Activated CD8-positive, alpha-beta memory T cell treated with anti-CD3 and anti-CD28 coated beads for 1 hour (primary cell): Measurements from ENCODE around the gene ZDHHC1.

ENCODE experiments used
- DNase-seq, 2 donors: peaks; one replicate each; pipeline ENCODE4 v3.0.0-alpha.2; 2020; ENCODE audit warnings: low read depth in 1 of 2; ENCODE audit errors: extremely low read depth in 1 of 2

ZDHHC1 gene

DNA sequence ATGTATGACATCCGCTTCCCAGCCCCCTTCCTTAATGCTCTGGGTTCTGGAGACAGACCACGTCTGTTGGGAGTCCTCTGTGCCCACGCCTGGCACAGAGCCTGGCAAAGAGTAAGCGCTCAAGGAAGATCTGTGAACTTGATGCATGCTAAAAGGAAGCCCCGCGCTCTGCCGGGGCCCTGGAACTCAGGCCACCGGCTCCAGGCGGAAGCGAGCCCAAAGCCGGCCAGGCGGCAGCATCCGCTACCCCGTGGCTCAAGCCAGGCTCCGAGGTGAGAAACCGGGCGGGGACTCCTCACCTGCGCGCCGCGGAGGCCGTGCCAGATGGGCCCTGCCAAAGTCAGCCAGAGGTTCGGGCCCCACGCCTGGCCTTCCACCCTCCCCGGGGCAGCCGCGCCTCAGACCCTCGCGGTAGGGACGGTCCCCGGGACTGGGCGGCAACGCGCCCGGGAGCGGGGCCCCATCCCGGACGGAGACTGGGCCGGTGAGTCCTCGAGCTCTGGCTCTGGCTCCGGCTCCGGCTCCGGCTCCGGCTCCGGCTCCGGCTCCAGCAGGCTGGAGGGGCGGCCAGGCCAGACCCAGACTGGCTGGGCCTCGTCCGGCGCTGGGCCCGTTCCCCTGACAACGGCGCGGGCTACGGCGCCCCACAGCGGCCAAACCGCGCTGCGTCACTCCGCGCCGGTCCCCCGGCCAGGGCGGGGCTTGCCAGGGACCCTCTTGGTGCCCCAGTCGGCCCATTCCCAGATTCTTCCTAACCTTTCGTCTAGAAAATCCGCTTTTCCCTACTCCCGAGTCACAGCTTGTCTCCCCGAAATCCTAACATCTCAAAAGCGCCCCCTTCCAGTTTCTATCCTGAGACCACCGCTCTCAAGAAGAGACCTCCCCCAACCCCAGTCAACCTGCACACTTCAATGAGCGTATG, at the start of gene ZDHHC1:
TSS of gene ZDHHC1 (minus strand) at position 606 of the 922 bp plus-strand sequence. CDS start 8,702 bp downstream, outside the sequence.
- DNase-seq = peak in 1 of 2 donors; percentile 42

DNA sequence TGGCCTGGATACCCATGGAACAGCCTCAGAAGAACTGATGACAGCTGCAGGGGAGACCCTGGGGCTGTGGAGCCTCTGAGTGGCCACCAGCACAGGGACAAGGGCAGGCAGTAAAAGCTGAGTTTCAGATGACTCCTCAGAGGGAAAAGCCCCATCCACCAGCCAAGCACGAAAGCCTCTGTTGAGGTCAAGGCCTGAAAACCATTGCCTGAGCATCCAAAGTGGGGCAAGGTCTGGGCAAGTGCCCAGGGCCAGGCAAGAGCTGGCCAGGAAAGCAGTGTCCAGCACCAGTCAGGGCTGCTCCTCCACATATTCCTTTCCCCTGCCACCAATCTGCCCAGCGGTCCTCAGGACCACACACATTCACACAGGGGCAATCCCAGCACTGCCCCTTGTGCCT, 48.3 kb upstream of the ZDHHC1 start:
- DNase-seq = no peak

GRCh38 chr16:67463691-67464090, 47.4 kb upstream of the ZDHHC1 start:
- DNase-seq = no peak

- DNase-seq = no peak
Observed at GRCh38 chr16:67463059-67463458, 46.8 kb upstream of the ZDHHC1 start.

GRCh38 chr16:67462279-67462655, 46.0 kb upstream of the ZDHHC1 start:
- DNase-seq = no peak

DNA sequence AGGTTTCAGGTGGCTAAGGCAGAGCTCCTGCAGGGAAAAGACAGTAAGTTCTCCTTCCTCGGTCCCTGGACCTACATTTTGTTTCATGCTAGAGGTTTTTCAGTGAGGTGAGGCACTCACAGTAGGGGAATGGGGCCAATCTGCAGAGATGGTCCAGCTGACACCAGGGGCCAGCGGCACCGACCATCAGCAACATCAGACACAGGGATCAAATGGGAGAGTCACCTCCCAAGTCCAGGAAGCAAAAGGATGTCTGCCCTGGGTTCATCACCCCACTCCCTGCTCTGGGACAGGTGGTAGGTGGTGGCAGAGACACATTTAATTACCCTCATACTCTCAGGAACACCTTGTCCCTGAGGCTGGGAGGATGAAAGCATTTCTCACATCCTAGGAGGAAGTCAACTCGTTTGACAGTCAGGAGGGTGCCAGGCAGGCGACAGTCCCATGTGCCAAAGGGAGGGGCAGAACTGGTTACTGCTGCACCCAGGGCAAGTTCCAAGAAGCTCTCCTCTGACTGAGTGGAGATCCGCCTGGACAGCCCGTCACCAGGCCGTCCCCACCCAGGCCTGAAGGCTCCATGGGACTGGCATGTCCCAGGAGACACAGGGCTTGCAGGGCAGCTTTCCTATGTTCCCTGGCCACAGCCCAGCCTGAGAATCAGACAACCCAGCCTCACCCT, 45.5 kb upstream of the ZDHHC1 start:
- no peak for DNase-seq

DNA sequence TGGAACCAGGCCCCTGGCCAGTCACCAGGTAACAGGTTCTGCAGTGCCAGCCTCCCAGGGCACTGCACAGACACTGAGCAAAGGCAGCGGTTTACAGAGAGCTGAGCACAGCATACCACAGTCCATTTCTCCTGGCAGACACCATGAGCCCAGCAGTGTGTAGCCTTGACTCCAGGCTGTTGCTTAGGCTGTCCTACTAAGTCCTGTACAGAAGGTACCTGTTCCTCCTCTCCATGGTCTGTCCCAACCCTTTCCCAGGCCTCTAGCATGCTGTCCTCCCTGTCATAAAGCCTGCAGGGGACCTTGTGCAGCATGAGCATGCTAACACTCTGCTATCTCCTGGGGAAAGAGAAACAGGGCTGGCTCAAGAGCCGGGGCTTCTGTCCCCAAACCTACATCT, 44.7 kb upstream of the ZDHHC1 start:
- no peak for DNase-seq

- no peak for DNase-seq
Observed at GRCh38 chr16:67460168-67460567, 43.9 kb upstream of the ZDHHC1 start.

- no peak for DNase-seq
Observed at GRCh38 chr16:67459861-67460150, 43.5 kb upstream of the ZDHHC1 start.

GRCh38 chr16:67459066-67459860, 43.0 kb upstream of the ZDHHC1 start:
- no peak for DNase-seq

DNA sequence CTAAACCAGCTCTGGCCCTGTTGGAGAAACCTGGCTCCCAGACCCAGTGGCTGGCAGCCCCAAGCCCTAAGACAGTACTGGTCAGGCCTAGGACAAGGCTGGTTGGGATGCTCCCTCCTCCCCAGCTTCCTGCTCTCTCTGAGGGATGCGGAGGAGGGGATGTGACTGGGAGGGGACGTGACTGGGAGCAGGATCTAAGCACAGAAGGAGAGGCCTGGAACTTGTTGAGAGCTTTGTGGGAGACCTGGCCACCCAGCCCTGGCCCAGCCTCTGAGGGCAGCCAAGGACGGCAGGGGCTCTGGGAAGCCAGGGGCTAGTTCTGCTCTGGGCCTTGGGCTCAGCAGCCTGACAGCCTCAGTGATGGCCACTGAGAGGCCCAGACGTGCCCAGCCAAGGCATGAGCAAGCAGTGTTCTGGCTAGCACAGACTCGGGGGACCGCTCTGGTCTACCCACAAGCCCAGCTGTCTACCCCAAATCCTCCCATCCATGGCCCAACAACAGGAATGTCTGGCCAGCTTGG, 41.9 kb upstream of the ZDHHC1 start:
- DNase-seq = no peak

DNA sequence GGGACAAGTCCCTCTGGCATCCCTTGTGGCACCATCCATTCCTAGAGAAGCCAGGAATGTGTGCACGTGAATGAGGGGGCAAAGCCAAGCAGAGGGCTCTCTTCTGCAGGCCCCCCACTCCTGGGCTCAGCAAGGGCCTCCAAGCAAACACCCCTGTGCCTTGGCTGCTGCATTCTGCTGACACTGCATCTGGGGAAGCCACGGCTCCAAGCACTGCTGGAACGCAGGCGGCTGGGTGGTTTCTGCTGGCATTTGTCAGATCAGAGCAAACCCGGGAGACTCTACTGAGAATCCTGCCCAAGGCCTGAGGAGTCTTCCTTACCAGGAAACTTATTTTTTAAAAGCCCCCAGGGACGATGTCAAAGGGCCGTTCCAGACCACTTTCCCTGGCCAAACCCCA, 41.3 kb upstream of the ZDHHC1 start:
- no peak for DNase-seq

DNA sequence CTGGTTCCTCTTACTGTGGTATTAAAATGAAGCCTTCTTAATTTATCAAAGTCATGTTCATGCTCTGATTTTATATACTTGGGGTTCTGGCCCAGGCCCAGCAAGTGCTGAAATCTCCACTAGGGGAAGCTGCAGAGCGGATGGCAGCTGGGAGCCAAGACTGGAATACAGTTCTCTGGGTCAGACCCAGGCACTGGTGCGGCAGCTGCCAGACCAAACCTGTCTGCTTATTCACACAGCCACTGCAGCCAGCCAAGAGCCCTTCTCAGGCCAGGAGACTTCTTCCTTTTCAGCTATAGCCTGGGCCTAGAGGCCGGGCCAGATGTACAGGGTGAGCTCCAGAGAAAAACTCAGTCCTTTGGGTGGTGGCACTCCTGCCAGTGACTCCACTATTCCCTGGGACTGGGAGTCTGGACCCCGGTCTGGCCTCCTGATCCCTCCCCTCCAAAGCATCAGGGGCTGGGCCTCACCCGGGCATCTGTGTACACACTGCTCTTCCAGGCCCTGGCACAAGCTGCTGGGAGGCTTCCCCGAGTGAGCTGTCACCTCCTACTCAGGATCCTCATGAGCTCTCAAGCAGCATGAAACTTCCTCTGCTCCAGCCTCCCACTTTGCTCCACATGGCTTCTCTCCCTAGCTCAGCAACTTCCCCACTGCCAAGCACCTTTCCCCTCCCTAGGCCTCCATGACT, 40.3 kb upstream of the ZDHHC1 start:
- no peak for DNase-seq

DNA sequence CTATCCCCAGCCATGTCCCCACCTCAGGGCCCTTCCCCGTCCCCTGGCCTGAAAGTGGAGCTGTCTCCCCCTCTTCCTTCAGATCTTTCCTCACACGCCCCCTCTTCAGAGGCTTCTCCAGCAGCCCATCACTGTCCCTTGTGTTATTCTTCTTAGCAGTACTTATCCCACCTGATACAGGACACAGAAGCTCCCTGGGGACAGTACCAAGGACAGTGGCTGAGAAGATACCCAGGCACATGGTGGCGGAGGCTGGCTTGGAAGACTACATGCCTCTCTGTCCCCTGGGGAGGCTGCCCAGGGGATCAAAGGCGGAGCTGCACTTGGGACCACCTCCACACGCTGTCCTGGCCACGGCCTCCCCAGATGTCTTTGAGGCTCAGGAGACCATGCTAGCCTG, 38.6 kb upstream of the ZDHHC1 start:
- no peak for DNase-seq

DNA sequence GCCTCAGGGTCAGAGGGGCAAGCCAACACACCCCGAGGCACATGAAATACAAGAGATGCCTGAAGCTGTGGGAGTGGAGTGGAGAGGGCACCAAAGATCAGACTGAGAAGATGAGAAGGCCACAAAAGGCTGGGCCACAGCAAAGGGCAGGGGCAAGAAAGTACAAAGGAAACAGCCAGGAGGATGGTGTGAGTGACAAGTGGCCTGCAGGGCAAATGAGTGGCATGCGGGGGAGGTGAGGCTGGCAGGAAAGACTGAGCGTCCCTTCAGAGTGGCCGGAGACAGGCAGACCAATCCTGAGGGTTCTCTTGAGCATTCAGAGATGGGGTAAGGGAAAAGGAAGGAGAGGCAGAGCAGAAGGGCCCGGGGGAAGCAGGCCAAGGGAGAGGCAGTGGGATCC, 37.8 kb upstream of the ZDHHC1 start:
- DNase-seq = no peak

GRCh38 chr16:67451704-67452435, 35.6 kb upstream of the ZDHHC1 start:
- DNase-seq = no peak

DNA sequence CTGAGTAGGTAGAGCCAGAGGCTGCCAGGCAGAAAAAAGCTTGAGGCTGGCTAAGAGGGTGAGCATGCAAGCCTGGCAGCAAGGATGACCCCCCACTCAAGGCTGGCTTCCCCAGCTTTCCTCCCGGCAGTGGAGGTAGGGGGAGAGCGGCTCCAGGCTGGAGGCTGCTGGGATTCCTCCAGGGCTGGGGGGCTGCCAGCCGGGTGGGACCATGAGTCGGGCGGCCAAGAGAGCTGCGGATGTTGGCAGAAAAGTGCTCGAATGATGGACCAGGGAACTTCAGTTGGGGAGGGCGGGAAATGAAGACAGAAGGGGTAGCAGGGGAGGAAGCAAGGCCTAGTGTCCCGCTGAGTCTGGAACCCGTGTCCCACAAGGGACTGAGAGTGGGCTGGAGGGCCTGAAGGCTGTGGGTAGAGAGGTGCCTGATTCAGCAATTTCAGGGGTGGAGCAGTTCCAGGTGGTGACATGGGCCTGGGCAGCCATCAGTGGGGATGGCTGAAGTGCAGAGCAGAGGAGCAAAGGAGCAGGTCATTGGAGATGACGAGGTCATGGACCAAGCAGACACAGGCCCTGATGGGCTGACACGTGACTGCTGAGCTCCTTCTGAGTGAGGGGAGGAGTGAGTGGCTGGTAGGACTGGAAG, 34.9 kb upstream of the ZDHHC1 start:
- no peak for DNase-seq

DNA sequence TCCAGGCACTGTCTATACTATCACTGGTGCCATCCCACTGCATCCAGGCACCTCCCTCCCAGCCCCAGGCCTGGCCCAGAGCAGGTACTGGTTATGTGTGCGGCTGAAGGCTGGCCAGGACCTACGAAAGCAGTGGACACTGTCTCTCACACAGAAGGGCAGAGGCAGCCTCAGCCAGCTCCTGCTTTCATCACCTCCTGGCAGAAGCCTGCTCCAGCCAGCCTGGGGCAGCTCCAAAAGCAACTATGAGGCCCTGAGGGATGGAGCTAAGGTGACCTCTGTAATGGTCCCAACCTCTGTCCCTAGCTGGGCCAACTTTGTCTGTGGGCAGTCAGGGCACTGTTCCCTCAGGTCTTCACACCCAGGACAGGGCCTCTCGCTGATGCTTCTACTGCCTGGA, 33.5 kb upstream of the ZDHHC1 start:
- no peak for DNase-seq

DNA sequence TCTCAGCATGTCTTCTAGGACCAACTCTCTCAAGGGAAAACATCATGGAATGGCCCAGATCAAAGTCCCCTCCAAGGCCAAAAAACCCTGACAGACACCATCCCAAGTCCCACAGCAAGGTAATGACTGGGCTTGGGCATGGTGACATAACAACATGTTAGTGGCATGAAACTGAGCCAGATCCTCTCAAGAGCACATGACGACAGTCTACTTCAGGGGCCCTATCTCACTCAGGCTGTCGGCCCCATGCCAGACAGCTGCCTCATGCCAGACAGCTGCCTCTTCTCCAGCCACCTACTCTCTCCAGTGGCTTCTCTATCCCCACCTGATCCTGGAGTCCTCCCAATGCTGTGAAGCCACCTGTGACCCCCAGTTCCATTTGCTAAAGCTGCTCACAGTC, 33.1 kb upstream of the ZDHHC1 start:
- DNase-seq = no peak

DNA sequence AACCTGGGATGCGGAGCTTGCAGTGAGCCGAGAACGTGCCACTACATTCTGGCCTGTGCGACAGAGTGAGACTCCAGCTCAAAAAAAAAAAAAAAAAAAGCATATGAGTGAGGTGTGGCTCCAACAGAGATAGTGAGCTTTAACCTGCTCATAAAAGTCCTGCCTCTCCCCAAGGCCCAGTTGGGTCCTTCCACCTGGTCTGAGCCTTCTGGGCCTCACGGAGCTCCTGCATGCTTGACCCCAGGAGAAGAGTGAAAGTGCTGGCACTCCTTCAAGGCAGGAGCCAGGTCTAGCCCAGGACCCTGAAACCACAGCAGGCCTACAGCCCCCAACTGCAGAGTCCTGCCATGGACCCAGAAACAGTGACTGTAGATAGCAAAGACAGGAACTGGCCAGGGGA, 32.3 kb upstream of the ZDHHC1 start:
- no peak for DNase-seq
